K562 (cell line): ENCODE measurements around the gene SMARCB1. TPM values are rescaled to one million over a fixed set of nuclear protein-coding genes. Genes with fewer than 3 reads are reported as not detected.

Experiments used
- ATAC-seq: fragments of 200-7000 bp; cut with Tn5 transposase; 3 replicates; pipeline ENCODE4 v1.9.1; 2020; ENCODE audit warnings: moderate library complexity
- BruUV-seq: library from RNA; stranded (reverse); fragments of 400-500 nt; replicated peaks from 2 replicates; lab custom pipeline; 2021; lab: Mats Ljungman, UMichigan
- CTCF ChIA-PET: fragments of 300-600 bp; formaldehyde crosslinking; extraction: SDS; loops from one replicate; lab custom pipeline; 2021; ENCODE audit warnings: low intra/inter-chr PET ratio; lab: Yijun Ruan, JAX
- POLR2A ChIA-PET: fragments of 300-600, 350-650 bp; sonication (Branson Sonifier 250); formaldehyde crosslinking; extraction: SDS; loops from one replicate; lab custom pipeline; 2021; ENCODE audit warnings: antibody characterized with exemption, inconsistent platforms; lab: Yijun Ruan, JAX
- DNase-seq, 4 experiments: peaks; one replicate each; pipeline versions ENCODE4 v3.0.0 to v3.0.0-alpha.2; 2011 to 2018; ENCODE audit warnings: low spot score in 3 of 4, mixed read lengths in 3 of 4; ENCODE audit errors: extremely low read depth in 1 of 4
- FAIRE-seq: peaks from 2 replicates; lab custom pipeline; 2011; peaks lifted over from hg19 to GRCh38; lab: Jason Lieb, UNC
- H2AFZ ChIP-seq: 2 replicates; pipeline ENCODE4 v1.6.0; 2011; ENCODE audit warnings: low read depth, low read length, control low read depth, inconsistent platforms
- H3K27ac ChIP-seq: fragments of 200-600 bp; 3 replicates; pipeline ENCODE4 v1.8.0; 2011; ENCODE audit warnings: low read depth, mild to moderate bottlenecking, control low read depth, inconsistent platforms, low read length, moderate library complexity, mixed read lengths; ENCODE audit errors: extremely low read depth
- H3K27me3 ChIP-seq, 2 experiments: fragments of 300-600 bp in 1 of 2; 2 replicates in 1 of 2; 3 replicates in 1 of 2; pipeline versions ENCODE4 v1.6.0 to v1.8.0; 2011; ENCODE audit warnings: inconsistent platforms in 2 of 2, low read length in 2 of 2, mild to moderate bottlenecking in 1 of 2, mixed read lengths in 1 of 2, moderate library complexity in 1 of 2; ENCODE audit not compliant: control insufficient read depth in 2 of 2, insufficient read depth in 2 of 2
- H3K36me3 ChIP-seq: fragments of 300-600 bp; 3 replicates; pipeline ENCODE4 v1.8.0; 2011; ENCODE audit warnings: mild to moderate bottlenecking, low read length, inconsistent platforms; ENCODE audit not compliant: control insufficient read depth, insufficient read depth
- H3K4me1 ChIP-seq, 2 experiments: fragments of 200-600 bp in 1 of 2; replicated peaks in 1 of 2; 2 replicates in 1 of 2; 3 replicates in 1 of 2; pipeline versions ENCODE4 v1.5.1 to v1.8.0; 2011; ENCODE audit warnings: inconsistent platforms in 2 of 2, low read length in 2 of 2, mild to moderate bottlenecking in 1 of 2, mixed read lengths in 1 of 2, moderate library complexity in 1 of 2; ENCODE audit not compliant: control insufficient read depth in 2 of 2, insufficient read depth in 2 of 2
- H3K4me2 ChIP-seq: 2 replicates; pipeline ENCODE4 v1.6.1; 2011; ENCODE audit warnings: low read length, control low read depth, inconsistent platforms, mixed read lengths; ENCODE audit not compliant: insufficient read depth
- H3K4me3 ChIP-seq: fragments of 200-600 bp; sonication (generic), shearing (Covaris generic); 2 replicates; pipeline ENCODE4 v1.5.1; 2016; ENCODE audit warnings: control low read depth, inconsistent platforms
- H3K79me2 ChIP-seq: fragments of 200-600 bp; 3 replicates; pipeline ENCODE4 v1.8.0; 2011; ENCODE audit warnings: low read length, inconsistent platforms; ENCODE audit not compliant: control insufficient read depth, insufficient read depth
- H3K9ac ChIP-seq, 2 experiments: 2 replicates each; pipeline versions ENCODE4 v1.6.0 to v1.6.1; 2011; ENCODE audit warnings: low read depth in 2 of 2, low read length in 2 of 2, control low read depth in 1 of 2, inconsistent platforms in 1 of 2, mild to moderate bottlenecking in 1 of 2, mixed read lengths in 1 of 2; ENCODE audit not compliant: insufficient read depth in 1 of 2
- H3K9me1 ChIP-seq: one replicate; pipeline ENCODE4 v1.6.0; 2011; ENCODE audit warnings: inconsistent platforms, mild to moderate bottlenecking, low read length, moderate library complexity; ENCODE audit not compliant: control insufficient read depth, insufficient read depth
- H3K9me3 ChIP-seq: replicated peaks from 2 replicates; pipeline ENCODE4 v1.5.1; 2011; ENCODE audit warnings: low read depth, low read length, inconsistent platforms; ENCODE audit not compliant: control insufficient read depth, insufficient read depth
- H4K20me1 ChIP-seq: replicated peaks from 2 replicates; pipeline ENCODE4 v1.6.1; 2011; ENCODE audit warnings: low read length, inconsistent platforms, mixed read lengths; ENCODE audit not compliant: control insufficient read depth, insufficient read depth
- ESRRA ChIP-seq: fragments of 450-650 bp; IDR thresholded peaks from 2 replicates; pipeline ENCODE4 v1.6.1; 2014; ENCODE audit warnings: low read depth, mild to moderate bottlenecking, moderate library complexity, borderline replicate concordance
- HDAC1 ChIP-seq, 2 experiments: fragments of 450-650 bp; IDR thresholded peaks; 2 replicates each; pipeline ENCODE4 v1.6.1; 2016 to 2017; ENCODE audit warnings: inconsistent platforms in 1 of 2, mild to moderate bottlenecking in 1 of 2, moderate library complexity in 1 of 2
- JUN ChIP-seq, 2 experiments: sonication (generic) in 1 of 2; formaldehyde crosslinking in 1 of 2; IDR thresholded peaks; 2 replicates each; pipeline versions ENCODE4 v1.6.1 to v1.8.0; 2012 to 2022; ENCODE audit warnings: borderline replicate concordance in 2 of 2, mild to moderate bottlenecking in 2 of 2, improper control_type of control experiment in 1 of 2, low read depth in 1 of 2, low read length in 1 of 2, missing genetic modification reagents in 1 of 2
- PHF20 ChIP-seq: fragments of 450-650 bp; IDR thresholded peaks from 2 replicates; pipeline ENCODE4 v1.6.1; 2018; ENCODE audit not compliant: partially characterized antibody
- PHTF2 ChIP-seq: fragments of 250-450 bp; sonication (Bioruptor Pico); IDR thresholded peaks from 2 replicates; pipeline ENCODE4 v1.5.0; 2021; ENCODE audit warnings: mild to moderate bottlenecking
- POLR2AphosphoS5 ChIP-seq: IDR thresholded peaks from 2 replicates; pipeline ENCODE4 v1.6.1; 2011; ENCODE audit warnings: mild to moderate bottlenecking, low read depth, low read length, moderate library complexity; ENCODE audit not compliant: control insufficient read depth, insufficient read depth
- RBM25 ChIP-seq: fragments of 200-400 bp; formaldehyde crosslinking; IDR thresholded peaks from 2 replicates; pipeline ENCODE4 v1.6.1; 2018; ENCODE audit warnings: low read length, low read depth, moderate library complexity; ENCODE audit not compliant: severe bottlenecking
- SETDB1 ChIP-seq: IDR thresholded peaks from one replicate; pipeline ENCODE4 v1.6.1; 2012; ENCODE audit warnings: low read length, control low read depth, inconsistent platforms
- ZFP30 ChIP-seq: fragments of 250-450 bp; sonication (Bioruptor Pico); IDR thresholded peaks from 2 replicates; pipeline ENCODE4 v1.8.0; 2022; ENCODE audit warnings: moderate library complexity, mild to moderate bottlenecking, inconsistent platforms, borderline replicate concordance
- ZNF449 ChIP-seq: fragments of 250-450 bp; sonication (Bioruptor Pico); IDR thresholded peaks from 2 replicates; pipeline ENCODE4 v1.8.0; 2022; ENCODE audit warnings: moderate library complexity, mild to moderate bottlenecking, inconsistent platforms
- ZNF586 ChIP-seq: fragments of 450-650 bp; formaldehyde crosslinking; conservative IDR thresholded peaks from 2 replicates; pipeline ENCODE4 v1.4.0; 2020; ENCODE audit warnings: mild to moderate bottlenecking, moderate library complexity
- WGBS: fragments of 100-300 bp; shearing (Covaris generic); methylation state at CpG from one replicate; pipeline ENCODE4 v1.1.6; 2016; ENCODE audit warnings: low coverage, mixed read lengths; ENCODE audit not compliant: insufficient coverage; ENCODE audit errors: missing lambda C conversion rate; 5-methylcytosine and 5-hydroxymethylcytosine counted together
- in situ Hi-C: fragments of 300-500 bp; cut with MboI; formaldehyde crosslinking; loops from 4 replicates; pipeline ENCODE4 v1.15.0; 2018; ENCODE audit warnings: inconsistent platforms, mixed read lengths
- intact Hi-C: fragments of 100-400 bp; cut with micrococcal nuclease; formaldehyde crosslinking; loops from 2 replicates; pipeline ENCODE4 v1.14.2; 2022
- polyA plus RNA-seq, 8 experiments: library from polyadenylated mRNA; depleted of rRNA in 4 of 8; stranded (reverse) in 5 of 8; unstranded in 3 of 8; fragments of >200 nt; fragmentation: Nextera tagmentation in 2 of 8; fragmentation: Illumina TruSeq in 1 of 8; extraction: Ambion mirVana in 2 of 8; extraction: Trizol in 1 of 8; gene quantifications; 2 replicates each; pipeline versions ENCODE4 v1.2.1 to v1.2.3, GENCODE V29; 2011 to 2014; ENCODE audit warnings: inconsistent platforms in 1 of 8, missing spikeins in 1 of 8
- total RNA-seq, 7 experiments: library from RNA; depleted of rRNA in 6 of 7; stranded (reverse); fragments of >200 nt in 6 of 7; fragmentation: Illumina TruSeq in 2 of 7; extraction: Trizol in 2 of 7; gene quantifications; 2 replicates each; pipeline versions ENCODE4 v1.2.1 to v1.2.3, GENCODE V29; 2011 to 2021; ENCODE audit warnings: low replicate concordance in 1 of 7
- TF ChIP-seq, protein P1 (sequence below): fragments of 250-450 bp; sonication (Bioruptor Pico); IDR thresholded peaks from 2 replicates; pipeline ENCODE4 v1.4.0; 2020; ENCODE audit warnings: borderline replicate concordance

SMARCB1 gene
- total and polyA plus RNA-seq, 9 of the 15 experiments (the other 6 are each of a cell fraction or from before 2014, with no cell fraction given), result 1.2 to 113 (median 65.4) TPM

- ChIA-PET POLR2A (interaction anchor here (0.9 to 1.5 kb wide), 2 partner anchors 11 to 20 kb away, joined by 3 to 5 read pairs; no protein-coding TSS in a partner anchor), CTCF (no interaction called here)
- H3K9me1 ChIP-seq, result no peaks in the 10 kb centered on the region
- WGBS, result 87% methylated on average over 3 of the region's 3 CpGs
- H3K36me3 ChIP-seq, result peaks cover 48% of the 10 kb centered on the region; the same call in 2 of the 3 replicates
- no peak for DNase-seq
- no TSS peak for BruUV-seq
- ATAC-seq, result no peak
- H2AFZ ChIP-seq, result no peak overlapping the region
- intact Hi-C loops, result no loop called here
- peaks cover 0 to 37% of the 10 kb centered on the region in 2 experiments; a peak in 3 of 5 replicates for H3K4me1 ChIP-seq
- no peaks in the 10 kb centered on the region for H3K9me3 ChIP-seq
- no peaks in the 10 kb centered on the region for H3K27me3 ChIP-seq
- no peak overlapping the region for H3K4me2 ChIP-seq
- no peak overlapping the region for H3K27ac ChIP-seq
- peak overlapping the region in 1 of 2 experiments; percentile 26; a peak in 1 of 4 replicates for H3K9ac ChIP-seq
- TF ChIP-seq POLR2AphosphoS5 (no peak), JUN (IDR thresholded peaks at IDR 0.05; ENCODE audit: borderline replicate concordance, low read depth, low read length) (no peak), JUN (CRISPR knock-in tag; IDR thresholded peaks at IDR 0.05; ENCODE audit: borderline replicate concordance) (no peak), ZNF449 (CRISPR knock-in tag) (no peak), ZNF586 (no peak), ZFP30 (CRISPR knock-in tag) (no peak), ESRRA (no peak), SETDB1 (no peak), PHTF2 (CRISPR knock-in tag) (no peak), HDAC1 (IDR thresholded peaks at IDR 0.05) (no peak), RBM25 (no peak), PHF20 (no peak)
- TF ChIP-seq, protein P1, sequence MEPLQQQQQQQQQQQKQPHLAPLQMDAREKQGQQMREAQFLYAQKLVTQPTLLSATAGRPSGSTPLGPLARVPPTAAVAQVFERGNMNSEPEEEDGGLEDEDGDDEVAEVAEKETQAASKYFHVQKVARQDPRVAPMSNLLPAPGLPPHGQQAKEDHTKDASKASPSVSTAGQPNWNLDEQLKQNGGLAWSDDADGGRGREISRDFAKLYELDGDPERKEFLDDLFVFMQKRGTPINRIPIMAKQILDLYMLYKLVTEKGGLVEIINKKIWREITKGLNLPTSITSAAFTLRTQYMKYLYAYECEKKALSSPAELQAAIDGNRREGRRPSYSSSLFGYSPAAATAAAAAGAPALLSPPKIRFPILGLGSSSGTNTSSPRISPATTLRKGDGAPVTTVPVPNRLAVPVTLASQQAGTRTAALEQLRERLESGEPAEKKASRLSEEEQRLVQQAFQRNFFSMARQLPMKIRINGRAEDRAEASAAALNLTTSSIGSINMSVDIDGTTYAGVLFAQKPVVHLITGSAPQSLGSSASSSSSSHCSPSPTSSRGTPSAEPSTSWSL (CRISPR knock-in tag), result no peak
- in situ Hi-C loops, result no loop called here
- H3K4me3 ChIP-seq, result no peak overlapping the region
- H4K20me1 ChIP-seq, result no peaks in the 10 kb centered on the region; the same call in 1 of the 2 replicates
- H3K79me2 ChIP-seq, result no peaks in the 10 kb centered on the region
- no peak for FAIRE-seq
Measured at GRCh38 chr22:23834406-23834792, 47.6 kb downstream of the SMARCB1 start.
